A549 treated with Hydrocortisone at 1 μM for 4 hours (cell line): ENCODE results near the gene HRG. TPM values are rescaled to one million over a fixed set of nuclear protein-coding genes. Genes with fewer than 3 reads are reported as not detected.

Experiments
- total RNA-seq: library from RNA; stranded (reverse); fragments of 200-300 nt; extraction: Qiagen RNA extraction; gene quantifications from 5 replicates; pipeline ENCODE4 v1.2.3, GENCODE V29; 2022

Gene HRG, protein sequence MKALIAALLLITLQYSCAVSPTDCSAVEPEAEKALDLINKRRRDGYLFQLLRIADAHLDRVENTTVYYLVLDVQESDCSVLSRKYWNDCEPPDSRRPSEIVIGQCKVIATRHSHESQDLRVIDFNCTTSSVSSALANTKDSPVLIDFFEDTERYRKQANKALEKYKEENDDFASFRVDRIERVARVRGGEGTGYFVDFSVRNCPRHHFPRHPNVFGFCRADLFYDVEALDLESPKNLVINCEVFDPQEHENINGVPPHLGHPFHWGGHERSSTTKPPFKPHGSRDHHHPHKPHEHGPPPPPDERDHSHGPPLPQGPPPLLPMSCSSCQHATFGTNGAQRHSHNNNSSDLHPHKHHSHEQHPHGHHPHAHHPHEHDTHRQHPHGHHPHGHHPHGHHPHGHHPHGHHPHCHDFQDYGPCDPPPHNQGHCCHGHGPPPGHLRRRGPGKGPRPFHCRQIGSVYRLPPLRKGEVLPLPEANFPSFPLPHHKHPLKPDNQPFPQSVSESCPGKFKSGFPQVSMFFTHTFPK
- total RNA-seq: not detected in 5 replicates

GRCh38 chr3:186665625-186666188 lies at the start of gene HRG:
Gene HRG (plus strand): TSS chr3:186666014. CDS start chr3:186666032, 18 bp downstream.

GRCh38 chr3:186639778-186640472 lies 25.9 kb upstream of the HRG start, which contains the start of gene FETUB:
Gene FETUB (plus strand): TSS chr3:186640399. CDS start chr3:186640461, 62 bp downstream.

DNA sequence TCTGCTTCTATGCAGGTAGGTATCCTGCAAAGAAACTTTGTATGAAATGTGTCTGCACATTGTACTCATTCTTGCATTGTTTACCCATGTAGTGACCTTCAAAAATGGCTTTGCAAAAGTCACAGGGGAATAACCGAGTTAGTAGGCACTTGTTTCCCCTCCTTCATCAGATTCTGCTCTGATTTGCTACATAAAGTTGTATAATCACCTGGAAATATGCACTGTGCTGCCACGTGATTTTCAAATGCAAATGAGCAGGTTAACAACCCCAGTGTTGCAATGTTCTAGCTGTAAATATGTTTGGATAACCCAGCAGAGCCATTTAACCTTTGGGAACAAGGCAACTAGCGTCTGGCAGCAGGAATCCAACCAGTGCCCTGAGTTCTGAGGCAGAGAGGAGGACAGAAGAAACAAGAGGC lies 51.2 kb downstream of the HRG start, which contains the start of gene KNG1:
KNG1 (plus strand) TSS at position 321 of the 419 bp plus-strand sequence. CDS start 184 bp downstream, outside the sequence.

Other genes starting within 250 kb of the HRG start
- gene CRYGS, start 121.6 kb upstream of the HRG start, total RNA-seq: 0.38 to 0.89 TPM (median 0.78 TPM) in 5 replicates
- gene TBCCD1, start 98.7 kb upstream of the HRG start, total RNA-seq: 6.0 to 8.0 TPM (median 6.6 TPM) in 5 replicates
- 48.3 to 54.8 TPM (median 52.8 TPM) in 5 replicates for gene DNAJB11, start 95.3 kb upstream of the HRG start, total RNA-seq
- gene AHSG, start 53.0 kb upstream of the HRG start, total RNA-seq: 0.09 to 0.13 TPM (median 0.12 TPM) in 4 of 5 replicates, not detected in the other
- gene FETUB, start 25.6 kb upstream of the HRG start, total RNA-seq: 0.12 to 0.34 TPM (median 0.15 TPM) in 3 of 5 replicates, not detected in the others
- gene KNG1, start 51.3 kb downstream of the HRG start, total RNA-seq: 0.06 TPM in 1 of 5 replicates, not detected in the others
- 126 to 149 TPM (median 136 TPM) in 5 replicates for gene EIF4A2, start 117.6 kb downstream of the HRG start, total RNA-seq
- 41.0 to 61.1 TPM (median 47.8 TPM) in 5 replicates for gene RFC4, start 140.5 kb downstream of the HRG start, total RNA-seq
- gene ADIPOQ, start 176.7 kb downstream of the HRG start, total RNA-seq: not detected in 5 replicates